IPS DF 6.9 (cell line): ENCODE results near the gene ABHD2.

ENCODE experiments used
- DNase-seq: peaks from one replicate; pipeline ENCODE4 v3.0.0-alpha.2; 2013; ENCODE audit warnings: low read depth, low spot score
- H3K27ac ChIP-seq: one replicate; pipeline ENCODE4 v1.5.1; 2013; ENCODE audit warnings: low read length, control low read depth
- H3K27me3 ChIP-seq: 2 replicates; pipeline ENCODE4 v1.6.1; 2013; ENCODE audit warnings: mild to moderate bottlenecking, low read length; ENCODE audit not compliant: control insufficient read depth, insufficient read depth
- H3K36me3 ChIP-seq: 2 replicates; pipeline ENCODE4 v1.6.1; 2013; ENCODE audit warnings: low read length; ENCODE audit not compliant: control insufficient read depth, insufficient read depth
- H3K4me1 ChIP-seq: 2 replicates; pipeline ENCODE4 v1.6.1; 2013; ENCODE audit warnings: low read length; ENCODE audit not compliant: control insufficient read depth, insufficient read depth
- H3K4me3 ChIP-seq: 2 replicates; pipeline ENCODE4 v1.5.1; 2013; ENCODE audit warnings: mild to moderate bottlenecking, low read length
- H3K9me3 ChIP-seq: 2 replicates; pipeline ENCODE4 v1.6.1; 2013; ENCODE audit warnings: low read length, inconsistent platforms; ENCODE audit not compliant: control insufficient read depth, insufficient read depth
- WGBS: extraction: QIAGEN DNeasy Blood & Tissue Kit; methylation state at CpG from one replicate; pipeline ENCODE4 v1.1.7; 2013; ENCODE audit warnings: mixed read lengths, missing lambda C conversion rate; ENCODE audit not compliant: insufficient read length, insufficient coverage; 5-methylcytosine and 5-hydroxymethylcytosine counted together

Gene ABHD2

DNA sequence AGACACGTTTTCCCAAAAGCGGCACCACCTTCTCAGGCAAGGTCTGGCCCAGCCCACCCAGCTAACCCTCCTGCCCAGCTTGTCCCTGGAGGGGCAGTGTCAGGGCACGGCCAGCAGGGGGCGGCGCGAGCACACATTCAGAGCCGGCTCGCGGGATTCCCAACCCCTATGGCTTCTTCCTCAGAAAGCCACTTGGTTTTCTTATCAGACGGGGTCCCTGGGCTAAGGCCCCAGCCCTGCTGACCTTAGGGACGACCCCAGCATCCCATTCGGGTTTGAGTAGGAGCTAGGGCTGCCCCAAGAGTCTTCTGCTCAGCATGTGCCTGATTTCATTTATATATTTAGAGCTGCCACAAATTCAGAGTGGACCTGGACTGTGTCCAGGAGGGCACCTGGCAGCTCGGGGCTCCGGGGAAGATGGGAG, 118.7 kb downstream of the ABHD2 start:
- DNase-seq: peak; percentile 47
- H3K27me3 ChIP-seq: no peaks in the 10 kb centered on the region

GRCh38 chr15:89208256-89208655, 120.0 kb downstream of the ABHD2 start:
- Histone ChIP-seq H3K27me3 (no peaks in the 10 kb centered on the region), H3K9me3 (no peaks in the 10 kb centered on the region), H3K4me1 (peaks cover 3% of the 10 kb centered on the region; the same call in 1 of the 2 replicates), H3K4me3 (no peak overlapping the region), H3K27ac (no peak overlapping the region), H3K36me3 (no peaks in the 10 kb centered on the region)
- no peak for DNase-seq

More for the DNA sequence above, 118.7 kb downstream of the ABHD2 start:
- no peaks in the 10 kb centered on the region for H3K9me3 ChIP-seq
- H3K36me3 ChIP-seq: no peaks in the 10 kb centered on the region
- no CpG with 5 or more reads among the region's 14 CpGs for WGBS
- H3K4me3 ChIP-seq: no peak overlapping the region
- no peak overlapping the region for H3K27ac ChIP-seq
- H3K4me1 ChIP-seq: peaks cover 5% of the 10 kb centered on the region

- Histone ChIP-seq H3K4me1 (peaks cover 3% of the 10 kb centered on the region; the same call in 1 of the 2 replicates), H3K4me3 (no peak overlapping the region)
- WGBS: no CpG with 5 or more reads among the region's 1 CpG
These were observed 120.8 kb downstream of the ABHD2 start for GRCh38 chr15:89209057-89209456.

DNA sequence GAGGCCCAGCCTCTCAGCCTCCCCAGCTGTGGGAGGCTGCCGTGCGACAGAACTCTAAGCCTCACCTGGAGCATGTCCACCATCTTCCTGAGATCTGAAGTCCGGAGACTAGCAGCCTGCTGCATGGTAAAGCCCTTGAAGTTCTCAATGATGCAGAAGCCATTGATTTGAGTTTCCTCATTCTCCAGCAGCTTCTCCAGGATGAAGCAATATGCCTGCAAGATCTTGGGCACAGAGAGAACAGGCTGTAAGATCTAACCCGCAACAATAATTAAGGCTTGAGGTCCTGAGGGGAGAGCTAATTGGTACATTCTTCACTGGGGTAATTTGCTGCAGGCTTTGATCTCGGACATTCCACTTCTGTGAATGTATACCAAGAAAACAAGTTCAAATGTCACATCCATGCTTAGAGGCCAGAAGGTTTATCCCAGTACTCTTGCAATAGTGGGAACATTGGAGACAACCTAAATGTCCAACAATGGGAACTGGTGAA, 123.5 kb downstream of the ABHD2 start:
- Histone ChIP-seq H3K36me3 (no peaks in the 10 kb centered on the region), H3K27ac (no peak overlapping the region), H3K9me3 (no peaks in the 10 kb centered on the region), H3K4me3 (no peak overlapping the region), H3K27me3 (no peaks in the 10 kb centered on the region), H3K4me1 (peaks cover 1% of the 10 kb centered on the region; the same call in 1 of the 2 replicates)
- DNase-seq: no peak
- no CpG with 5 or more reads among the region's 5 CpGs for WGBS

More at GRCh38 chr15:89209057-89209456, 120.8 kb downstream of the ABHD2 start:
- Histone ChIP-seq H3K36me3 (no peaks in the 10 kb centered on the region), H3K9me3 (no peaks in the 10 kb centered on the region), H3K27me3 (no peaks in the 10 kb centered on the region), H3K27ac (no peak overlapping the region)
- no peak for DNase-seq

DNA sequence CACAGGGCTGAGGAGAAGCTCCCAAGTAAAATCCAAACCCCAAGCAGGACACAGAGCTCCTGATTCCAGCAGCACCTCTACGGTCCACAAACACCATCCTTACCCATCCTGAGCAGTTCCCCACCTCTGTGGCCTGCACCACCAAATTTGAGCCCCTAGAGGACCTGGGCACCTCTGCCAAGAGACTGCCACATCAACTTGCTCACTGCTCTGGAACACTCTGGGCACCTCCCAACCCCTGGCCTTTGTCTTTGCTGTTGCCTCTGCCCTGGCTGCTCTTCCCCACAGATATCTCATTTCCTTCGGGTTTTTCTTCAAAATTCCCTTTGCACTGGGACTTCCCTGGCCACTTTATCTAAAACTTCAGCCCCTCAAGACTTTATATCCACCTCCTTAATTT, 127.4 kb downstream of the ABHD2 start:
- no CpG with 5 or more reads among the region's 2 CpGs for WGBS
- H3K4me1 ChIP-seq: no peaks in the 10 kb centered on the region

GRCh38 chr15:89217031-89217430, 128.8 kb downstream of the ABHD2 start:
- H3K27me3 ChIP-seq: no peaks in the 10 kb centered on the region
- H3K4me3 ChIP-seq: no peak overlapping the region
- no peak overlapping the region for H3K27ac ChIP-seq
- no CpG with 5 or more reads among the region's 20 CpGs for WGBS
- no peaks in the 10 kb centered on the region for H3K36me3 ChIP-seq
- 0 out of 2 replicates have a peak, but pooled peaks cover 2% of the 10 kb centered on the region for H3K4me1 ChIP-seq
- DNase-seq: no peak
- H3K9me3 ChIP-seq: no peaks in the 10 kb centered on the region

More for the DNA sequence above, 127.4 kb downstream of the ABHD2 start:
- H3K36me3 ChIP-seq: no peaks in the 10 kb centered on the region
- H3K4me3 ChIP-seq: no peak overlapping the region
- no peak overlapping the region for H3K27ac ChIP-seq
- no peak for DNase-seq
- H3K27me3 ChIP-seq: no peaks in the 10 kb centered on the region
- no peaks in the 10 kb centered on the region for H3K9me3 ChIP-seq

- no peaks in the 10 kb centered on the region for H3K36me3 ChIP-seq
- H3K4me1 ChIP-seq: 0 out of 2 replicates have a peak, but pooled peaks cover 2% of the 10 kb centered on the region
- DNase-seq: no peak
- H3K9me3 ChIP-seq: no peaks in the 10 kb centered on the region
- H3K4me3 ChIP-seq: no peak overlapping the region
- WGBS: no CpG with 5 or more reads among the region's 6 CpGs
- no peak overlapping the region for H3K27ac ChIP-seq
- no peaks in the 10 kb centered on the region for H3K27me3 ChIP-seq
These were observed 129.6 kb downstream of the ABHD2 start for GRCh38 chr15:89217686-89218376.

DNA sequence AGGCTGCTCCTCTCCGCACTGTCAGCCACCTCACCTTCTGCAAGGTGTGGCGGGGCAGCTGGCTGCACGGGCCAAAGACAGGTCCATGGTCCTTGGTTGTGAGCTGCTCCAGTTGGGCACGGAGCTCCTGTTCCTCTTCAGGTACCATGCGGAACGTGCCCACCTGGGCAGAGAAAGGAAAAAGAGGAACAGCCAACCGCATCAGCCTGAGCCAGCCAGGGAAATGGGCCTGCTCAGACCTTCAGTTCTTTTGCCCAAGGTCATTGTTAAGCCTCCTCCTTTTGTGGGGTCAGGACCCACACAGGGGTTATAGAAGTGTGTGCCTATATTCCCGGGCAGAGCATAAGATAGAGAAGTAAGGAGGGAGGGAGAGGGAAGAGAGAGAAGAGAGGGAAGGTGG, 130.3 kb downstream of the ABHD2 start:
- no peak for DNase-seq
- H3K4me1 ChIP-seq: 0 out of 2 replicates have a peak, but pooled peaks cover 2% of the 10 kb centered on the region
- H3K27me3 ChIP-seq: no peaks in the 10 kb centered on the region
- no peak overlapping the region for H3K4me3 ChIP-seq
- WGBS: no CpG with 5 or more reads among the region's 8 CpGs
- H3K9me3 ChIP-seq: no peaks in the 10 kb centered on the region
- no peak overlapping the region for H3K27ac ChIP-seq
- H3K36me3 ChIP-seq: no peaks in the 10 kb centered on the region

DNA sequence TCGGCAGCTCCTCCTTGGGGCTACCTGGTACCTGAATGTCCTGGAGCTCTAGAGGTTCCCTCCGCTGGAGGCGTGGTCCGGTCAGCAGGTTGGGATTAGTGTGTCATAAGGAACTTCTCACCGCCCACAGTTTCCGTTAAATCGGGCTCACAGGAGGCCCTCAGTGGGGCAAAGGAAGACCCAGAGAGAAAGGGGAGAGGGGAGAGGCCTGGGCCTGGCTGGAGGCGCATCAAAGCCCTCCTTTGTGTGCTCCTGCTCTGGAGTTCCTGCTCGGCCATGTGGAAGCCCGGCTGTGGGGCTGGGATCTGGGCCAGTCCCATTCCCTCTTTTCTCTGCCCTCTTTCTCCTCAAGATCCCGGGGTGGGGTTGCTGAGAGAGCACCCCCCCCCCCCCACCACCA, 133.3 kb downstream of the ABHD2 start, which contains the start of gene RLBP1:
Gene RLBP1 (minus strand): TSS at position 37 of the 400 bp plus-strand sequence. CDS start 2,604 bp downstream, outside the sequence.
- Histone ChIP-seq H3K4me1 (0 out of 2 replicates have a peak, but pooled peaks cover 2% of the 10 kb centered on the region), H3K4me3 (no peak within 1 kb of the TSS), H3K36me3 (no peaks in the 10 kb centered on the region), H3K9me3 (no peaks in the 10 kb centered on the region), H3K27ac (no peak within 1 kb of the TSS), H3K27me3 (no peaks in the 10 kb centered on the region)
- WGBS: no CpG with 5 or more reads among the region's 11 CpGs
- no peak for DNase-seq

DNA sequence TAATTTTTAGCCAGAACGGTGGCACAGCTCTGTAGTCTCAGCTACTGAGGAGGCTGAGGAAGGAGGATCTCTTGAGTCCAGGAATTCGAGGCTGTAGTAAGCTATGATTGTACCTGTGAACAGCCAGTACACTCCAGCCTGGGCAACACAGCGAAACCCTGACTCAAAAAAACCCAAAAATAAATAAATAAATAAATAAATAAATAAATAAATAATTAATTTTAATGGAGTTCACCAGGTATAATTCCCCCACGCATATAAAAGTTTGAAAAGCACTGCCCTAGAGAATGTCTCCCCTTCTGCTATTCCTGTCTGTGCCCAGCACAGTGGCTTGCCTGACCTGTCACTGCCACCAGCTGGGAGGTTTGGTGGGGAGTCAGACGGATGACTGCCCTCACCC, 137.3 kb downstream of the ABHD2 start:
- Histone ChIP-seq H3K9me3 (no peaks in the 10 kb centered on the region), H3K27me3 (no peaks in the 10 kb centered on the region), H3K36me3 (no peaks in the 10 kb centered on the region), H3K4me3 (no peak overlapping the region), H3K27ac (no peak overlapping the region), H3K4me1 (0 out of 2 replicates have a peak, but pooled peaks cover 2% of the 10 kb centered on the region)
- no peak for DNase-seq
- no CpG with 5 or more reads among the region's 5 CpGs for WGBS
